Skin epidermis (tissue), 12 donors: ENCODE measurements around the gene SYNGAP1.
A peak's percentile ranks its signal among the peaks of the same experiment; 100 is the strongest.
"Not testable (repeated sequence)": the region's sequence is repeated elsewhere in the genome, so short reads cannot be mapped to it uniquely, and the experiment has no call there.

Experiments used
- H3K27ac ChIP-seq, 21 experiments: fragments of 200-600 bp; sonication (generic) in 11 of 21; one replicate each; pipeline ENCODE4 v1.5.0; 2020; ENCODE audit warnings: mild to moderate bottlenecking in 3 of 21, inconsistent platforms in 2 of 21, moderate library complexity in 2 of 21
- H3K4me3 ChIP-seq, 7 experiments: fragments of 200-600 bp; sonication (generic) in 2 of 7; one replicate each; pipeline ENCODE4 v1.5.0; 2020; ENCODE audit warnings: inconsistent platforms in 2 of 7, mild to moderate bottlenecking in 2 of 7, moderate library complexity in 1 of 7

Gene SYNGAP1

GRCh38 chr6:33397541-33397940, 22.3 kb upstream of the SYNGAP1 start:
- Histone ChIP-seq H3K4me3 (no peak overlapping the region), H3K27ac (no peak overlapping the region)

DNA sequence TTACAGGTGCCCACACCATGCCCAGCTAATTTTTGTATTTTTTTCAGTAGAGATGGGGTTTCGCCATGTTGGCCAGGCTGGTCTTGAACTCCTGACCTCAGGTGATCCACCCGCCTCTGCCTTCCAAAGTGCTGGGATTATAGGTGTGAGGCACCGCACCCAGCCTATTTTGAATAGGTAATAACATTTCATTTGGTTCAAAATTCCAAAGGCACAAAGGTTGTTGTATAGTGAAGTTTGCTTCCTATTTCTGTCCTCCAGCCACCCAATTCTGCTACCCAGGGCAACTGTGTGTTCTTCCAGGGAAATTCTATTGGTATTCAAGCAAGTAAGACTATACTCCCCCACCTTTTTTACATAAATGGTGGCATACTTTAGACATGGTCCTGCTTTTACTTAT, 21.3 kb upstream of the SYNGAP1 start:
- H3K4me3 ChIP-seq, H3K27ac ChIP-seq: not testable (repeated sequence)

- not testable (repeated sequence) for H3K4me3 ChIP-seq, H3K27ac ChIP-seq
Observed at GRCh38 chr6:33399881-33400280, 20.0 kb upstream of the SYNGAP1 start.

DNA sequence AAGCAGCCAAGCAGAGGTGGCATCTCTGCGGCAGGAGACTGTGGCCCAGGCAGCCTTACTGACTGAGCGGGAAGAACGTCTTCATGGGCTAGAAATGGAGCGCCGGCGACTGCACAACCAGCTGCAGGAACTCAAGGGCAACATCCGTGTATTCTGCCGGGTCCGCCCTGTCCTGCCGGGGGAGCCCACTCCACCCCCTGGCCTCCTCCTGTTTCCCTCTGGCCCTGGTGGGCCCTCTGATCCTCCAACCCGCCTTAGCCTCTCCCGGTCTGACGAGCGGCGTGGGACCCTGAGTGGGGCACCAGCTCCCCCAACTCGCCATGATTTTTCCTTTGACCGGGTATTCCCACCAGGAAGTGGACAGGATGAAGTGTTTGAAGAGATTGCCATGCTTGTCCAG, 15.0 kb upstream of the SYNGAP1 start:
- H3K4me3 ChIP-seq = no peak overlapping the region
- H3K27ac ChIP-seq = peak overlapping the region in 1 of 21 experiments; percentile 0

- peak overlapping the region in 1 of 21 experiments; percentile 0 for H3K27ac ChIP-seq
- no peak overlapping the region for H3K4me3 ChIP-seq
Observed at GRCh38 chr6:33405386-33405940, 14.4 kb upstream of the SYNGAP1 start.

DNA sequence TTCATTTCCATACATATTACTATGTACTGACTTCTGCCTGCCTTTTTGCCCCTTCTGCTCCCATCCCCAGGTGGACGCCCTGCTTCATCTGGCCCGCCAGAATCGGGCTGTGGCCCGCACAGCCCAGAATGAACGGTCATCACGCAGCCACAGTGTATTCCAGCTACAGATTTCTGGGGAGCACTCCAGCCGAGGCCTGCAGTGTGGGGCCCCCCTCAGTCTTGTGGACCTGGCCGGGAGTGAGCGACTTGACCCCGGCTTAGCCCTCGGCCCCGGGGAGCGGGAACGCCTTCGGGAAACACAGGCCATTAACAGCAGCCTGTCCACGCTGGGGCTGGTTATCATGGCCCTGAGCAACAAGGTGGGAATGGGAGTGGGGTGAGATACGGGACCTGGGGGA, 13.7 kb upstream of the SYNGAP1 start:
- no peak overlapping the region for H3K27ac ChIP-seq
- H3K4me3 ChIP-seq = no peak overlapping the region

GRCh38 chr6:33407132-33407718, 12.6 kb upstream of the SYNGAP1 start:
- Histone ChIP-seq H3K27ac (peak overlapping the region in 1 of 21 experiments; percentile 8), H3K4me3 (no peak overlapping the region)

GRCh38 chr6:33410050-33410710, 9.7 kb upstream of the SYNGAP1 start:
- H3K27ac ChIP-seq = peak overlapping the region; percentile 85 to 99 (median 95)
- H3K4me3 ChIP-seq = peak overlapping the region; percentile 67 to 95 (median 85)

DNA sequence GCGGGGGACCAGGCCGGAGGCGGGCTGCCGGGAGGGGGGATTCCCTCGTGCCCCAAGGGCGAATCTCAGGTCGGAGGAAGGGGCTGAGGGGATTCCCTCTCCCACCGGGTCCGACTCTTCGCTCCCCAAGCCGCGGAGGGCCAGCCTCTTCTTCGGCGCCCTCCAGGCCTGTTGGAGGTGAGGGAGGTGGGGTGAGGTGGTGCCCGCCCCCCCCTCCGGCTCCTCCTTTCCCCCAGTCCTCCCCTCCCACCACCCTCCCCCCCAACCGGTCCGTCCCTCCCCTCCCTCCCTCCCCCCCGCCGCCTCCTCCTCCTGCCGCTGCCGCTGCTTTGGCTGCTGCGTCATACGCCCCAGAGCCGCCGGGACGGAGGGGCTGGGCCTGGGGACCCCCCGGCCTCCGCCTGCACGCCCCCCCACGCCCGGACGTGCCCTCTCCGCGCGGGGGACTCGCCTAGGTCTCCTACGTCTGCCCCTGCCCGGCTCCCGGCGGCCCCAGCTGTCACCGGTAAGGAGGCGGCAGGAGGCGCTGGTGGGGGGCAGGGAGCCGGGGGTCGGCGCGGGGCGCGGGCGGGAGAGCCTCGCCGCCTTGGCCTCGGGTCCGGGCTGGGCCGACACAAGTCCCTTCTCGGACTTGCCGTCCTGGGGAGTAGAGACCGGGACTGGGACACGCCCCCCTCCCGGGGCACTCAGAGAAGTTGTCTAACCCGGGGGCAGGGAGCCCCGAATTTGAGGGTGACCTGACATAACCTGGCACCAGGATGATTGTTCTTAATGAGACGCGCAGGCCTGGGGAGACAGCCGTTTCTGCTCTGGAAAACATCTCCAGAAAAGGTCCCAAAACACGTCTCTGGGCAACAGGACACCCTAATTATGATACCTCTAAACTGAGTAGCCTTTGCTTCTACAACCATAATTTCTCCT, 8.9 kb upstream of the SYNGAP1 start, which contains the start of gene PHF1:
PHF1 (plus strand) TSS at position 304 of the 921 bp plus-strand sequence. CDS start 1,250 bp downstream, outside the sequence.
- Histone ChIP-seq H3K27ac (peak within 1 kb of the TSS; percentile 85 to 99 (median 95)), H3K4me3 (peak within 1 kb of the TSS; percentile 67 to 95 (median 85))

- H3K27ac ChIP-seq = peak overlapping the region in 17 of 21 experiments; percentile 92 to 99 (median 95)
- peak overlapping the region; percentile 67 to 95 (median 85) for H3K4me3 ChIP-seq
Observed at GRCh38 chr6:33411632-33412005, 8.2 kb upstream of the SYNGAP1 start.

GRCh38 chr6:33412140-33413009, 7.5 kb upstream of the SYNGAP1 start:
- H3K27ac ChIP-seq = peak overlapping the region in 9 of 21 experiments; percentile 93 to 99 (median 96)

DNA sequence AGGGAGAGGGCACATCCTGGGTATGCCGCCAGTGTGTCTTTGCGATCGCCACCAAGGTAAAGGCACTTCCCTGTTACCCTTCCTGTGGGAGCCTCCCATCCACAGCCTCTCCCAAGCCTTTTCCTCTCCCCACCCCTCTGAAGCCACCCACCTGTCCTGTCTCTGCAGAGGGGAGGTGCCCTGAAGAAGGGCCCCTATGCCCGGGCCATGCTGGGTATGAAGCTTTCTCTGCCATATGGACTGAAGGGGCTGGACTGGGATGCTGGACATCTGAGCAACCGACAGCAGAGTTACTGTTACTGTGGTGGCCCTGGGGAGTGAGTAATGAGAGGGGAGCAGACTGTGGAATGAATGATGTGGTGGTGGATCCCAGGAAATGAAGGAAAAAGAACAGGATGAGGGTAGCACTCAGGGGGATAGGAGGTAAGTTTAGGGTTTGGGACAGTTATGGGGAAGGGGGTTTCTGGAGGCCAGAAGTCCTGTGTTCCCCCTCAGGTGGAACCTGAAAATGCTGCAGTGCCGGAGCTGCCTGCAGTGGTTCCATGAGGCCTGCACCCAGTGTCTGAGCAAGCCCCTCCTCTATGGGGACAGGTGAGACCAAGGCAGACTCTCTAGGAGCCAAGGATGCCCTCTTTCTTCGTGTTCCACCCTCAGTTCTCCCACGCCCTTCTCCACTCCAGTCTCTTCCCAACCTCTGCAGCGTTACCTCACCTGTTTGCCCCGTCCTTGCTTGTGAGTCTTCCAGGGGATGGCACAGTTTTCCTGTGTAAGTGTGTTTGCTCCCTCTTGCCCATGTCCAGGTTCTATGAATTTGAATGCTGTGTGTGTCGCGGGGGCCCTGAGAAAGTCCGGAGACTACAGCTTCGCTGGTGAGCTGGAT, 6.4 kb upstream of the SYNGAP1 start:
- Histone ChIP-seq H3K27ac (peak overlapping the region in 2 of 21 experiments; percentile 13 to 34), H3K4me3 (no peak overlapping the region)

More at GRCh38 chr6:33412140-33413009, 7.5 kb upstream of the SYNGAP1 start:
- H3K4me3 ChIP-seq = peak overlapping the region in 1 of 7 experiments; percentile 79

- Histone ChIP-seq H3K4me3 (no peak overlapping the region), H3K27ac (peak overlapping the region in 1 of 21 experiments; percentile 34)
Observed at GRCh38 chr6:33414592-33415271, 5.1 kb upstream of the SYNGAP1 start.

GRCh38 chr6:33415831-33416230, 4.0 kb upstream of the SYNGAP1 start:
- peak overlapping the region in 1 of 7 experiments; percentile 68 for H3K4me3 ChIP-seq
- H3K27ac ChIP-seq = peak overlapping the region in 4 of 21 experiments; percentile 10 to 81 (median 52)

DNA sequence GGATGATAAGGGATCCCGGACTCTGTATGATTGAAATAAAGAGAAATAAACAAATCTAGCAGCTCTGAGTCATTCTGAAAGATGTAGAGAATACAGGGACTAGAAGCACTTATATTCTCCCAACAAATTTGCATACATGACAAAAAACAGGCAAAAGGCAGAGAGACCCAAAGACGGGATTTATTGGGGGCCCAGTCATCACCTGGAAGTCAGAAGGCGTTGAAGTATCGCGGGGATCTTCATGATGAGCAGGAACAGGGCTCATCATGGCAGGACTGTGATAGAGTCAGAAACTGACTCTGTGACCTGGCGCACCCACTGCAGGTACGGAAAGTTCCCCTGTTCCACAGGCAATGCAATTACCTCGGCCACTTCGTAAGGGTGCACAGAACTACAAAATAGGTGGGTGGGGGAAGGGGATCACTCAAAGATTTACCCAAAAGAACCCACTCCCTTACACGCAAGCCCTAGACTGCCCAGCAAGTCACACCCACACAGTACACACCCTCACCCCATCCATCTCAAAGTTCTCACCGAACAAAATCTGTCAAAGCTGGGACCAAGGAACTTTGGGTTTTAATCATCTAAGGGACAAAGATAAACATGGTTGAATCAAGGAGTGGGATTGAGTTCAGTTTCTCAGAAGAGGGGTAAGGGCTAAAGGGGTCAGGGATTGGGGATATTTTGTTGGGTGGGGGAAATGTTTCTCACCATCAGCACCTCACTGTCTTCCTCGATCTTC, 3.3 kb upstream of the SYNGAP1 start:
- Histone ChIP-seq H3K4me3 (peak overlapping the region; percentile 52 to 84 (median 68)), H3K27ac (peak overlapping the region in 16 of 21 experiments; percentile 51 to 96 (median 86))

GRCh38 chr6:33417128-33417902, 2.5 kb upstream of the SYNGAP1 start:
- peak overlapping the region; percentile 52 to 84 (median 68) for H3K4me3 ChIP-seq
- H3K27ac ChIP-seq = peak overlapping the region in 20 of 21 experiments; percentile 69 to 96 (median 88)
